HG02588 (cell line): ENCODE data around the gene SASH1.
"Not testable (repeated sequence)": the region's sequence is repeated elsewhere in the genome, so short reads cannot be mapped to it uniquely, and the experiment has no call there.

Experiments
- ATAC-seq: cut with Tn5 transposase; IDR thresholded peaks from one replicate; pipeline ENCODE4 v1.9.1; 2021; ENCODE audit warnings: mild to moderate bottlenecking, moderate library complexity; ENCODE audit not compliant: unreplicated experiment

SASH1 gene

GRCh38 chr6:148328876-148329555 is 13.6 kb upstream of the SASH1 start:
- no peak for ATAC-seq

- no peak for ATAC-seq
Observed at GRCh38 chr6:148329596-148330381, 12.8 kb upstream of the SASH1 start.

- no peak for ATAC-seq
Observed at GRCh38 chr6:148332088-148332487, 10.6 kb upstream of the SASH1 start.

- no peak for ATAC-seq
Observed at GRCh38 chr6:148336901-148337300, 5.7 kb upstream of the SASH1 start.

- ATAC-seq: no peak
Observed at GRCh38 chr6:148339766-148340165, 2.9 kb upstream of the SASH1 start.

- ATAC-seq: no peak
Observed at GRCh38 chr6:148340586-148341297, 1.9 kb upstream of the SASH1 start.

GRCh38 chr6:148342100-148342349 is 613 bp upstream of the SASH1 start:
- ATAC-seq: no peak

GRCh38 chr6:148343047-148343782 is 577 bp downstream of the SASH1 start:
- peak; percentile 2 for ATAC-seq

- no peak for ATAC-seq
Observed at GRCh38 chr6:148345176-148345575, 2.5 kb downstream of the SASH1 start.

GRCh38 chr6:148345578-148345977 is 2.9 kb downstream of the SASH1 start:
- ATAC-seq: no peak

- no peak for ATAC-seq
Observed at GRCh38 chr6:148346681-148347440, 4.2 kb downstream of the SASH1 start.

- no peak for ATAC-seq
Observed at GRCh38 chr6:148347441-148348054, 4.9 kb downstream of the SASH1 start.

GRCh38 chr6:148348335-148348734 is 5.7 kb downstream of the SASH1 start:
- no peak for ATAC-seq

- no peak for ATAC-seq
Observed at GRCh38 chr6:148348778-148349177, 6.1 kb downstream of the SASH1 start.

- ATAC-seq: no peak
Observed at GRCh38 chr6:148349466-148349865, 6.8 kb downstream of the SASH1 start.

- no peak for ATAC-seq
Observed at GRCh38 chr6:148351309-148351708, 8.7 kb downstream of the SASH1 start.

GRCh38 chr6:148352421-148352820 is 9.8 kb downstream of the SASH1 start:
- ATAC-seq: not testable (repeated sequence)

- no peak for ATAC-seq
Observed at GRCh38 chr6:148358196-148358785, 15.7 kb downstream of the SASH1 start.

- no peak for ATAC-seq
Observed at GRCh38 chr6:148359228-148359627, 16.6 kb downstream of the SASH1 start.
